Esophagus (tissue), 2 donors: ENCODE data around the gene MPC2. TPM values are rescaled to one million over a fixed set of nuclear protein-coding genes. Genes with fewer than 3 reads are reported as not detected.
"Not testable (repeated sequence)": the region's sequence is repeated elsewhere in the genome, so short reads cannot be mapped to it uniquely, and the experiment has no call there.

Experiments used
- H3K27ac ChIP-seq, 2 donors: one replicate each; pipeline ENCODE4 v1.5.1; 2013; ENCODE audit warnings: low read depth in 2 of 2, mild to moderate bottlenecking in 2 of 2, inconsistent platforms in 1 of 2, low read length in 1 of 2, moderate library complexity in 1 of 2
- H3K27me3 ChIP-seq, 2 donors: one replicate each; pipeline ENCODE4 v1.6.1; 2013; ENCODE audit warnings: low read length in 2 of 2, control low read depth in 1 of 2, mild to moderate bottlenecking in 1 of 2; ENCODE audit not compliant: insufficient read depth in 2 of 2, control insufficient read depth in 1 of 2
- H3K36me3 ChIP-seq, 2 donors: one replicate each; pipeline ENCODE4 v1.6.1; 2013; ENCODE audit warnings: low read length in 1 of 2; ENCODE audit not compliant: control insufficient read depth in 2 of 2, insufficient read depth in 2 of 2
- H3K4me1 ChIP-seq, 2 donors: one replicate each; pipeline ENCODE4 v1.6.1; 2013; ENCODE audit warnings: low read length in 1 of 2; ENCODE audit not compliant: control insufficient read depth in 2 of 2, insufficient read depth in 2 of 2
- H3K4me3 ChIP-seq, 2 donors: one replicate each; pipeline ENCODE4 v1.5.1; 2013; ENCODE audit warnings: low read length in 2 of 2, mild to moderate bottlenecking in 2 of 2, low read depth in 1 of 2, moderate library complexity in 1 of 2
- H3K9me3 ChIP-seq, 2 donors: one replicate each; pipeline ENCODE4 v1.6.1; 2013; ENCODE audit warnings: mild to moderate bottlenecking in 2 of 2, low read depth in 1 of 2, low read length in 1 of 2, moderate library complexity in 1 of 2; ENCODE audit not compliant: control insufficient read depth in 2 of 2, insufficient read depth in 1 of 2
- WGBS, 2 donors: extraction: QIAGEN DNeasy Blood & Tissue Kit; methylation state at CpG; one replicate each; pipeline ENCODE4 v1.1.7; 2013; 5-methylcytosine and 5-hydroxymethylcytosine counted together
- polyA plus RNA-seq, 2 donors: library from polyadenylated mRNA; stranded (reverse); fragments of 200-250 nt; gene quantifications; one replicate each; pipeline ENCODE4 v1.2.3, GENCODE V29; 2013
- donor health status: healthy with polysubstance abuse.
- donor health status: Bipolar disorder and iron deficiency.

Gene MPC2
- polyA plus RNA-seq, 2 donors: 28.7 to 34.2 TPM

DNA sequence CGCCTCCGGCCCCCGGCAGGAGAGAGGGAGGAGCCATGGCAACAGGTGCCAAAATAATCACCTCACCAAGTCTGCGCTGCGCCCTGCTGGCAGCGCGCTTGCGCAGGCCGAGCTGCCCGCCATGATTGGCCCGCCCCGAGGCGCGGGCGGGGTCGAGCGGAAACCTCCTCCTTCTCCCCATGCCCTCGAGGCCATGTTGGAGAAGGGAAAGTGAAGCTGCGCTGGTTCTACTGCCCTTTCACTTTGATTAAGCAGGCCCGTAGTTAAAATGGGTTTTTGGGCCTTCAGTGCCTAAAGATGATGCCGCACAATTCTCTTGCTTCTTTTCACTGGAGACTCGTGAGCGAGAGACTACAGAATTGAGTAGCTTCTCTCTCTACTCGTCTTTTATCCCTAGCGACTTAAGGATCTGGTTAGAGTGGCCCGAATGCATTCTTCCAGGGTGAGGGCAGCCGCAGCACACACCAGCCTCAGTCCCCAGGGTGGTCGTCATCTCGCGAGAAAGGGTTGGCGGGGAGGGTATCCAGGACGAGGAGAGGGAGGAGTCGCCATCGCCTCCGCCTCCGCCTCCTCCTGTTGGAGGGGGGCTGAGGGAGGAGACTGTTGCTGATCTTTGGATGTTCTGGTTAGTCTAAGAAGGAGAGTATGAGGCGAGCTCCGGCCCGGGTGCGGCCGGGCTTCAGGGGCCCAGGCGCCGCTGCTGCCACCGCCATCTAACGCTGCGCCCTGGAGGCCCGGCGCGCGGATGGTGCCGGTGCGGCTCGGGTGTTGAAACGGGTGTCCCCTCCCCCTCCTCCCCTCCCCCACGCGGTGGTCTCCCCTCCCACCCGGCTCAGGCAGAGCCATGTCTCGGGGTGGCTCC lies 573 bp downstream of the MPC2 start, which contains the start of gene DCAF6:
TSS of gene DCAF6 (plus strand) at position 616 of the 862 bp plus-strand sequence. CDS start at position 845, 229 bp downstream.
- no peaks in the 10 kb centered on the region for H3K4me1 ChIP-seq
- H3K27me3 ChIP-seq: no peaks in the 10 kb centered on the region
- H3K27ac ChIP-seq: peak within 1 kb of the TSS; percentile 96 to 98
- WGBS, 2 donors: 0% methylated on average over 38 to 58 of the region's 58 CpGs
- H3K36me3 ChIP-seq: no peaks in the 10 kb centered on the region
- no peaks in the 10 kb centered on the region for H3K9me3 ChIP-seq
- H3K4me3 ChIP-seq: peak within 1 kb of the TSS; percentile 82 to 98

GRCh38 chr1:167935216-167936067 lies 1.4 kb downstream of the MPC2 start:
- no peaks in the 10 kb centered on the region for H3K9me3 ChIP-seq
- peak overlapping the region; percentile 82 to 98 for H3K4me3 ChIP-seq
- WGBS, 2 donors: 0% methylated on average over 43 to 45 of the region's 45 CpGs
- no peaks in the 10 kb centered on the region for H3K36me3 ChIP-seq
- H3K4me1 ChIP-seq: no peaks in the 10 kb centered on the region
- H3K27ac ChIP-seq: peak overlapping the region; percentile 93 to 96
- no peaks in the 10 kb centered on the region for H3K27me3 ChIP-seq

GRCh38 chr1:167934426-167935215 lies 2.3 kb downstream of the MPC2 start:
- Histone ChIP-seq H3K27me3 (no peaks in the 10 kb centered on the region), H3K9me3 (no peaks in the 10 kb centered on the region), H3K4me1 (no peaks in the 10 kb centered on the region), H3K4me3 (peak overlapping the region; percentile 82 to 98), H3K36me3 (no peaks in the 10 kb centered on the region), H3K27ac (peak overlapping the region; percentile 93 to 96)
- 10 to 15% methylated on average over 4 of the region's 4 CpGs for WGBS, 2 donors

- H3K4me3 ChIP-seq: no peak overlapping the region
- no peaks in the 10 kb centered on the region for H3K4me1 ChIP-seq
- WGBS, 2 donors: 59 to 67% methylated on average over 4 of the region's 4 CpGs
- no peaks in the 10 kb centered on the region for H3K36me3 ChIP-seq
- H3K9me3 ChIP-seq: no peaks in the 10 kb centered on the region
- no peak overlapping the region for H3K27ac ChIP-seq
- no peaks in the 10 kb centered on the region for H3K27me3 ChIP-seq
These were observed 3.1 kb downstream of the MPC2 start for GRCh38 chr1:167933788-167934187.

DNA sequence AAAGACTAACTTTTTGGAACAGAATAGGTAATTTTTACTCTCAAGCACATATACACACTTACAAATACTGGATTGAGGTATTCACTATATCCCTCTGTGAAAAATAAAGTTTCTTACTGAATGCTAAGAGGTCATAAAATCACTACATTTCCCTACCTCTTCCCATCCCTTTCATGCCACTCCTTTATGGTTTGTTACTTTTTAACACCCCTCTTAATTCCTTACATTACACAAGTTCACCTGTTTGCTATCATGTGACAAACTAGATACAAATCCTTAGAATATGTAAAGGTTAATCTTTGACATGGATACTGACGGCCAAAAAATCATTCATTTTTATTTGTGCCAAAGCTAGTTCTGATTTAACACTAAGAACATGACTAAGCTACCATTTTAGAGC lies 7.1 kb downstream of the MPC2 start:
- 55% methylated on average over 1 of the region's 1 CpG for WGBS, 2 donors
- no peaks in the 10 kb centered on the region for H3K27me3 ChIP-seq
- no peaks in the 10 kb centered on the region for H3K4me1 ChIP-seq
- H3K36me3 ChIP-seq: no peaks in the 10 kb centered on the region
- no peak overlapping the region for H3K4me3 ChIP-seq
- H3K9me3 ChIP-seq: no peaks in the 10 kb centered on the region
- H3K27ac ChIP-seq: no peak overlapping the region

DNA sequence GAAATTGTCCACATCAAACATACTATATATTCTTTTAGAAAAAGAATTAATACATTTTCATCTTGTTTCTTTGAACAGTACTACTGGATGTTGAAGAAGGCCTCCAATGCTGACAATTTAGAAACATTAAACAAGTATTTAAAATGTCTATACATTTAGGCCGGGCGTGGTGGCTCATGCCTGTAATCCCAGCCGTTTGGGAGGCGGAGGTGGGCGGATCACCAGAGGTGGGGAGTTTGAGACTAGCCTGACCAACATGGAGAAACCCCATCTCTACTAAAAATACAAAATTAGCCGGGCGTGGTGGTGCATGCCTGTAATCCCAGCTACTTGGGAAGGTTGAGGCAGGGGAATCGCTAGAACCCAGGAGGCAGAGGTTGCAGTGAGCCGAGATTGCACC lies 8.0 kb downstream of the MPC2 start:
- H3K27ac ChIP-seq, H3K36me3 ChIP-seq, H3K4me3 ChIP-seq, H3K9me3 ChIP-seq, H3K27me3 ChIP-seq, H3K4me1 ChIP-seq: not testable (repeated sequence)
- 86 to 92% methylated on average over 9 of the region's 9 CpGs for WGBS, 2 donors

DNA sequence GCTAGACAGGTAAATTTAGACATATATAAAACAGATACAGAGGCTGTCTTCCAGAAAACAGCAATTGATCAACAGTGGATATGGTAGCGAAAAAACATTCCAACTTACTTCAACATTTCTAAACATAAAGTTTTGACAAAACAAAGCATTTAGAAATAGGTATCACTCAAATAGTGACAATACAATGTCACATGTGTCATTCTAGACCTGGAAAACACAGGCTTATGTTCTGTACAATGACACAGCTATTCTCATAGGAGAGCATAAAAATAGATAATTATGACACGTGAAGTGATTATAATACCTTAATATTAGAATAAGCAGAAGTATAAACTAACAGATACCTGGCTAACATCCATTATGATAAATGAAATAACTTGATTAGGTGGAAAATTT lies 8.4 kb downstream of the MPC2 start:
- Histone ChIP-seq H3K4me1 (no peaks in the 10 kb centered on the region), H3K27me3 (no peaks in the 10 kb centered on the region), H3K9me3 (no peaks in the 10 kb centered on the region), H3K4me3 (no peak overlapping the region), H3K27ac (no peak overlapping the region), H3K36me3 (no peaks in the 10 kb centered on the region)
- WGBS, 2 donors: 86 to 93% methylated on average over 2 of the region's 2 CpGs

- Histone ChIP-seq H3K4me3 (no peak overlapping the region), H3K4me1 (no peaks in the 10 kb centered on the region), H3K27me3 (no peaks in the 10 kb centered on the region), H3K9me3 (no peaks in the 10 kb centered on the region), H3K27ac (no peak overlapping the region), H3K36me3 (no peaks in the 10 kb centered on the region)
- 66 to 81% methylated on average over 4 of the region's 4 CpGs for WGBS, 2 donors
These were observed 9.7 kb downstream of the MPC2 start for GRCh38 chr1:167927046-167927754.
